Progenitor cell of endocrine pancreas (in vitro differentiated cells): ENCODE results near the gene ADAM22. TPM values are rescaled to one million over a fixed set of nuclear protein-coding genes. Genes with fewer than 3 reads are reported as not detected.

Experiments
- DNase-seq: peaks from one replicate; pipeline ENCODE4 v3.0.0; 2021; ENCODE audit warnings: low spot score; ENCODE audit not compliant: unreplicated experiment
- H3K27ac Mint-ChIP-seq: 2 replicates; pipeline ENCODE4 v1.8.0; 2021; ENCODE audit warnings: mild to moderate bottlenecking, moderate library complexity, mixed read lengths
- H3K27me3 Mint-ChIP-seq: 2 replicates; pipeline ENCODE4 v1.8.0; 2021; ENCODE audit warnings: mixed read lengths
- H3K36me3 Mint-ChIP-seq: 2 replicates; pipeline ENCODE4 v1.8.0; 2022; ENCODE audit warnings: mixed read lengths; ENCODE audit not compliant: insufficient read depth
- H3K4me1 Mint-ChIP-seq: 2 replicates; pipeline ENCODE4 v1.8.0; 2021; ENCODE audit warnings: low read depth, mixed read lengths
- H3K4me3 Mint-ChIP-seq: 2 replicates; pipeline ENCODE4 v1.8.0; 2021; ENCODE audit warnings: low read depth, mild to moderate bottlenecking, moderate library complexity, mixed read lengths
- H3K9me3 Mint-ChIP-seq: 2 replicates; pipeline ENCODE4 v1.8.0; 2021; ENCODE audit warnings: low read depth, mixed read lengths
- total RNA-seq: library from RNA; stranded (reverse); gene quantifications from 2 replicates; pipeline ENCODE4 v1.2.1, GENCODE V29; 2021
- TF ChIP-seq, protein P1 (sequence below): fragments of 200-600 bp; sonication (generic); IDR thresholded peaks from one replicate; pipeline ENCODE4 v1.5.0; 2021; ENCODE audit warnings: antibody characterized with exemption, mild to moderate bottlenecking; ENCODE audit not compliant: unreplicated experiment

The ADAM22 gene
- total RNA-seq, 1 donor from 2014 or later, result 15.8 TPM

DNA sequence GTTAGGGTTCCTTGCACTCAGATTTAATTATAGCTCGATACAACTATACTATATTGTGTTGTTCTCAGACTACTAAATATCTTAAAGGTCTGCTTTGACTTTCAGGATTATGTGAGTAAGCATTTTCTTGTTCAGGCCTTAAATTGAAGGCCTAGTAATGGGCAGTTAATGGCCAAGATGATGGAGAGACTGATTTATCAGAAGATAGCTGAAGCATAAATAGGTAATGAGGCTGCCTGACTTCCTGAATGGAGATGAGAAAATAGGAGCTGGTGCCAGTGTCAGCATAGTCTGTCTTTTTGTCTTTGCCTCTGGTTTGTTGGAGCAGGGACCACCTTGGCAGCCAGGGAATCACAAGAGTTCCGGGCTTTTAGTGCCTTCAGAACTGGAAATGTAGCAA, 32.2 kb downstream of the ADAM22 start:
- Mint-ChIP-seq H3K27me3 (no peaks in the 10 kb centered on the region), H3K36me3 (no peaks in the 10 kb centered on the region), H3K4me1 (no peaks in the 10 kb centered on the region), H3K27ac (no peak overlapping the region), H3K4me3 (no peak overlapping the region), H3K9me3 (no peaks in the 10 kb centered on the region)
- TF ChIP-seq, protein P1, sequence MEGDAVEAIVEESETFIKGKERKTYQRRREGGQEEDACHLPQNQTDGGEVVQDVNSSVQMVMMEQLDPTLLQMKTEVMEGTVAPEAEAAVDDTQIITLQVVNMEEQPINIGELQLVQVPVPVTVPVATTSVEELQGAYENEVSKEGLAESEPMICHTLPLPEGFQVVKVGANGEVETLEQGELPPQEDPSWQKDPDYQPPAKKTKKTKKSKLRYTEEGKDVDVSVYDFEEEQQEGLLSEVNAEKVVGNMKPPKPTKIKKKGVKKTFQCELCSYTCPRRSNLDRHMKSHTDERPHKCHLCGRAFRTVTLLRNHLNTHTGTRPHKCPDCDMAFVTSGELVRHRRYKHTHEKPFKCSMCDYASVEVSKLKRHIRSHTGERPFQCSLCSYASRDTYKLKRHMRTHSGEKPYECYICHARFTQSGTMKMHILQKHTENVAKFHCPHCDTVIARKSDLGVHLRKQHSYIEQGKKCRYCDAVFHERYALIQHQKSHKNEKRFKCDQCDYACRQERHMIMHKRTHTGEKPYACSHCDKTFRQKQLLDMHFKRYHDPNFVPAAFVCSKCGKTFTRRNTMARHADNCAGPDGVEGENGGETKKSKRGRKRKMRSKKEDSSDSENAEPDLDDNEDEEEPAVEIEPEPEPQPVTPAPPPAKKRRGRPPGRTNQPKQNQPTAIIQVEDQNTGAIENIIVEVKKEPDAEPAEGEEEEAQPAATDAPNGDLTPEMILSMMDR, result no peak
- no peak for DNase-seq

DNA sequence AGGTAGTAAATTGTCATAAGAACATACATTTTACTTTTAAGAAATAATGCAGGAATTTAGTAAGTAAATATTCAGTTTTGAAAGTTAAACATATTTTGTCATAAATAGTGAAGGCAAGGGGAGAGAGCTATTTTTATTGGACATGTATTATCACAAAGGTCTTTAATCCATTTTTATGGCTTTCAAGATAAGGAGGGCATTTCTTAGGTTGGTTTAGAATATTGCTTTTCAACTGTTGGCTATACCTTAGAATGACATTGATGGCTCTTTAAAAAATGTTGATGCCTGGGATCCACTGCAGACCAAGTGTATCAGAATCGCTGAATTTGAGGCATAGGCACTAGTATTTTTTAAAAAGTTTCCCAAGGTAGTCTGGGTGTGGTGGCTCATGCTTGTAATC, 34.0 kb downstream of the ADAM22 start:
- Mint-ChIP-seq H3K27ac (no peak overlapping the region), H3K4me3 (no peak overlapping the region)

DNA sequence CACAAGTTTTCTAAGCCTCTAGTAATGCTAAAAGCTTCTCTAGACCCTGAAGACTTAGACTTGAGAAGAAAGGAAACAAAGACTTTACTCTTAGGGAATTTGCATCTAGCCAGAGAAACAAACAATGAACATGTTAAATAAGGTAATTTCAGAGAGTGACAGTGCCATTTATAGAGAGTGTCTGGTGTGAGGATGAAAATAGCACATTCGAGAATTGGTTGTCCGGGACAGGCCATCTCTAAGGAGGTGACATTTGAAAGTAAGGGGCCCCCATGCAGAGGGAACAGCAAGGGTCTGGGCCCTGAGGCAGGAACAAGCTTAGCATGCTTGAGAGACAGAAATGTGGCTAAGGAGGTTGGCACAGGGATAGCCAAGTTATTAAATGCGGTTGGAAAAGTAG, 48.1 kb downstream of the ADAM22 start:
- H3K9me3 Mint-ChIP-seq, result no peaks in the 10 kb centered on the region
- no peak overlapping the region for H3K4me3 Mint-ChIP-seq
- peaks cover 1% of the 10 kb centered on the region for H3K36me3 Mint-ChIP-seq
- H3K4me1 Mint-ChIP-seq, result no peaks in the 10 kb centered on the region
- no peak for DNase-seq
- TF ChIP-seq, protein P1, result no peak
- H3K27ac Mint-ChIP-seq, result no peak overlapping the region
- H3K27me3 Mint-ChIP-seq, result no peaks in the 10 kb centered on the region

More for the DNA sequence above, 34.0 kb downstream of the ADAM22 start:
- no peaks in the 10 kb centered on the region for H3K9me3 Mint-ChIP-seq
- H3K4me1 Mint-ChIP-seq, result no peaks in the 10 kb centered on the region
- H3K27me3 Mint-ChIP-seq, result no peaks in the 10 kb centered on the region
- no peak for DNase-seq
- TF ChIP-seq, protein P1, result no peak
- peaks cover 4% of the 10 kb centered on the region for H3K36me3 Mint-ChIP-seq

DNA sequence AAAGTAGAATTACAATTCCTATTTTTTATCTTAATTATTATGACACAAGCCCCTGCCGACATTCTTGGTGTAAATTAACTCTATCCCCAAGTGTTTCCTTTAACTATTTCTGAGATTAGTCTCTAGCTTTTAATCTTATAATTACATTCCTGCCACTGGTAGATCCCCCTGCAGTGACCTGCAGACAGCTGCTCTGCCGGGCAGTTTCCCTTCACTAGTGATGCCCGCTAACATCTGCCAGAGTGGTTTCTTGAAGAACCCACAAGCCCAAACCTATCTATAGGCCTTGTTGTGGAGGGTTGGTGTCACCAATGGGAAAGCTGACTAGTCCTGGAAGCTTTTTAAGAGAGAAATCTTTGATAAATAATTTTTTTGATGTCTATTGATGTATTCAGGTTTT, 50.0 kb downstream of the ADAM22 start:
- TF ChIP-seq, protein P1, result no peak
- H3K4me1 Mint-ChIP-seq, result no peaks in the 10 kb centered on the region
- no peak overlapping the region for H3K4me3 Mint-ChIP-seq
- no peaks in the 10 kb centered on the region for H3K9me3 Mint-ChIP-seq
- no peak overlapping the region for H3K27ac Mint-ChIP-seq
- peaks cover 1% of the 10 kb centered on the region for H3K36me3 Mint-ChIP-seq
- no peaks in the 10 kb centered on the region for H3K27me3 Mint-ChIP-seq
- DNase-seq, result no peak

DNA sequence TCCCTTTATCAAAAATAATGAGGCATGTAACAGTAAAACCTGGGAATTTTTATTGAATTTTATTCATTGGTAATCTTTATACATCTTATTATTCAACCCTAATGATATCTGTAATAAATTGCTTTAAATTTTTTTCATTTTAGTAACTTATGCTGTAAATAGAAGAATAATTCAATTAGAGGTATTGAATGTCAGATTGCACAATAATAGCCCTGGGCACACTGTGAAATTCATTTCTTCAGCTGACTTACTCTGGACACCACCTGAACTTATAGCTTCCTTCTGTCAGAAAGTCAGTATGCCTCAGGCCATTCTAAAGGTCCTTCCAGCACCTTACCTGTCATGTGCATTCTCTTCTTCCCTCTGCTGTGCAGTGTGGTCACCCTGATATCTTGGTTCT, 59.2 kb downstream of the ADAM22 start:
- Mint-ChIP-seq H3K9me3 (no peaks in the 10 kb centered on the region), H3K27me3 (no peaks in the 10 kb centered on the region), H3K27ac (no peak overlapping the region), H3K36me3 (no peaks in the 10 kb centered on the region), H3K4me1 (no peaks in the 10 kb centered on the region), H3K4me3 (no peak overlapping the region)
- DNase-seq, result no peak
- TF ChIP-seq, protein P1, result no peak

DNA sequence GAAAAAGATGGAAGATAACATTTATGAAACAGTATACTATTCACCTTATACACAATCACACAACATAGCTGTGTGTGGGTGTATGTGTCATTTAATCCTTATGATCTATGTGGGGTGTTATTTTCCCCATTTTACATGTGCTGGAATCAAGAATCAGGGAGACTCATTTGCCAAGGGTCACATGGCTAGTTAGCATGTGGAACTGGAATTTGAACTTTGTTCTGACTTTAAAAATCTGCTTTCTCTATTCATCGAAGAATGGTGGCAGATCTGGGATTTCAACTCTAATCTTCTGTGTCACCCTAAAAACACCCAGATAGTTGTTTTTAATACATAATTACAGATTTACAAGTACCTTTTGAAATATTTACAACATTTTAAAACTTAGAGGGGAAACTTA, 65.2 kb downstream of the ADAM22 start:
- DNase-seq, result no peak
- no peak overlapping the region for H3K27ac Mint-ChIP-seq
- no peak overlapping the region for H3K4me3 Mint-ChIP-seq
- no peaks in the 10 kb centered on the region for H3K9me3 Mint-ChIP-seq
- H3K27me3 Mint-ChIP-seq, result no peaks in the 10 kb centered on the region
- peaks cover 3% of the 10 kb centered on the region for H3K4me1 Mint-ChIP-seq
- no peaks in the 10 kb centered on the region for H3K36me3 Mint-ChIP-seq
- TF ChIP-seq, protein P1, result no peak
